ENCODE measurements around the gene NAB2.

Gene NAB2

GRCh38 chr12:57094208-57095160, 5.6 kb downstream of the NAB2 start:
- no peak for DNase-seq

GRCh38 chr12:57095440-57095839, 6.5 kb downstream of the NAB2 start:
- DNase-seq = no peak

- DNase-seq = no peak
Measured at GRCh38 chr12:57096099-57096572, 7.2 kb downstream of the NAB2 start.

- DNase-seq = no peak
Measured at GRCh38 chr12:57096748-57097553, 8.0 kb downstream of the NAB2 start.

- DNase-seq = no peak
Measured at GRCh38 chr12:57097554-57097835, 8.6 kb downstream of the NAB2 start.

GRCh38 chr12:57098546-57098945, 9.6 kb downstream of the NAB2 start:
- no peak for DNase-seq

- no peak for DNase-seq
Measured at GRCh38 chr12:57099047-57099714, 10.3 kb downstream of the NAB2 start.

- no peak for DNase-seq
Measured at GRCh38 chr12:57099766-57100165, 10.9 kb downstream of the NAB2 start.

GRCh38 chr12:57101892-57102695, 13.2 kb downstream of the NAB2 start:
- DNase-seq = no peak

GRCh38 chr12:57103856-57104255, 14.9 kb downstream of the NAB2 start:
- DNase-seq = no peak

- DNase-seq = no peak
Measured at GRCh38 chr12:57104292-57104910, 15.5 kb downstream of the NAB2 start.

GRCh38 chr12:57105011-57105753, 16.3 kb downstream of the NAB2 start:
- DNase-seq = no peak

- DNase-seq = no peak
Measured at GRCh38 chr12:57106021-57106708, 17.3 kb downstream of the NAB2 start.

GRCh38 chr12:57107456-57108155, 18.7 kb downstream of the NAB2 start:
- no peak for DNase-seq

GRCh38 chr12:57109207-57110103, 20.5 kb downstream of the NAB2 start:
- no peak for DNase-seq

GRCh38 chr12:57110104-57111030, 21.5 kb downstream of the NAB2 start:
- DNase-seq = peak; percentile 58

GRCh38 chr12:57111031-57111734, 22.3 kb downstream of the NAB2 start, which contains the start of gene STAT6:
Gene STAT6 (minus strand): TSS chr12:57111362. CDS start chr12:57108278, 3,084 bp downstream.
- peak; percentile 89 for DNase-seq
